Activated T-cell treated with anti-CD3 and anti-CD28 coated beads, Interleukin-2, amount 50 U/mL, for 24 hours (primary cell): Measurements from ENCODE around the gene EXOC2.

Experiments
- DNase-seq: peaks from one replicate; pipeline ENCODE4 v3.0.0-alpha.2; 2020
- H3K27ac Mint-ChIP-seq: 2 replicates; pipeline ENCODE4 v1.8.0; 2020; ENCODE audit warnings: mild to moderate bottlenecking, mixed read lengths
- H3K27me3 Mint-ChIP-seq: 2 replicates; pipeline ENCODE4 v1.8.0; 2020; ENCODE audit warnings: mixed read lengths
- H3K36me3 Mint-ChIP-seq: 2 replicates; pipeline ENCODE4 v1.8.0; 2020; ENCODE audit warnings: low read depth, mixed read lengths
- H3K4me1 Mint-ChIP-seq: 2 replicates; pipeline ENCODE4 v1.8.0; 2020; ENCODE audit warnings: low read depth, mixed read lengths
- H3K4me3 Mint-ChIP-seq: 2 replicates; pipeline ENCODE4 v1.8.0; 2020; ENCODE audit warnings: mild to moderate bottlenecking, moderate library complexity, mixed read lengths
- H3K9me3 Mint-ChIP-seq: 2 replicates; pipeline ENCODE4 v1.8.0; 2020; ENCODE audit warnings: mixed read lengths

Gene EXOC2

GRCh38 chr6:441126-441920 is 251.6 kb downstream of the EXOC2 start:
- Mint-ChIP-seq H3K9me3 (no peaks in the 10 kb centered on the region), H3K36me3 (no peaks in the 10 kb centered on the region), H3K27ac (no peak overlapping the region), H3K4me3 (no peak overlapping the region), H3K27me3 (no peaks in the 10 kb centered on the region), H3K4me1 (peaks cover 45% of the 10 kb centered on the region)
- peak; percentile 34 for DNase-seq

GRCh38 chr6:439641-440167 is 253.2 kb downstream of the EXOC2 start:
- H3K9me3 Mint-ChIP-seq: no peaks in the 10 kb centered on the region
- DNase-seq: no peak
- H3K4me3 Mint-ChIP-seq: no peak overlapping the region

GRCh38 chr6:438634-439170 is 254.2 kb downstream of the EXOC2 start:
- DNase-seq: no peak
- Mint-ChIP-seq H3K27me3 (no peaks in the 10 kb centered on the region), H3K4me1 (peaks cover 39% of the 10 kb centered on the region), H3K9me3 (no peaks in the 10 kb centered on the region), H3K27ac (no peak overlapping the region), H3K4me3 (no peak overlapping the region), H3K36me3 (no peaks in the 10 kb centered on the region)

More at GRCh38 chr6:439641-440167, 253.2 kb downstream of the EXOC2 start:
- no peak overlapping the region for H3K27ac Mint-ChIP-seq
- H3K4me1 Mint-ChIP-seq: peaks cover 39% of the 10 kb centered on the region
- no peaks in the 10 kb centered on the region for H3K27me3 Mint-ChIP-seq
- no peaks in the 10 kb centered on the region for H3K36me3 Mint-ChIP-seq

- DNase-seq: no peak
- Mint-ChIP-seq H3K4me1 (peaks cover 46% of the 10 kb centered on the region), H3K9me3 (no peaks in the 10 kb centered on the region), H3K27ac (no peak overlapping the region), H3K27me3 (no peaks in the 10 kb centered on the region), H3K36me3 (no peaks in the 10 kb centered on the region), H3K4me3 (no peak overlapping the region)
Measured at GRCh38 chr6:437037-437392, 255.9 kb downstream of the EXOC2 start.

DNA sequence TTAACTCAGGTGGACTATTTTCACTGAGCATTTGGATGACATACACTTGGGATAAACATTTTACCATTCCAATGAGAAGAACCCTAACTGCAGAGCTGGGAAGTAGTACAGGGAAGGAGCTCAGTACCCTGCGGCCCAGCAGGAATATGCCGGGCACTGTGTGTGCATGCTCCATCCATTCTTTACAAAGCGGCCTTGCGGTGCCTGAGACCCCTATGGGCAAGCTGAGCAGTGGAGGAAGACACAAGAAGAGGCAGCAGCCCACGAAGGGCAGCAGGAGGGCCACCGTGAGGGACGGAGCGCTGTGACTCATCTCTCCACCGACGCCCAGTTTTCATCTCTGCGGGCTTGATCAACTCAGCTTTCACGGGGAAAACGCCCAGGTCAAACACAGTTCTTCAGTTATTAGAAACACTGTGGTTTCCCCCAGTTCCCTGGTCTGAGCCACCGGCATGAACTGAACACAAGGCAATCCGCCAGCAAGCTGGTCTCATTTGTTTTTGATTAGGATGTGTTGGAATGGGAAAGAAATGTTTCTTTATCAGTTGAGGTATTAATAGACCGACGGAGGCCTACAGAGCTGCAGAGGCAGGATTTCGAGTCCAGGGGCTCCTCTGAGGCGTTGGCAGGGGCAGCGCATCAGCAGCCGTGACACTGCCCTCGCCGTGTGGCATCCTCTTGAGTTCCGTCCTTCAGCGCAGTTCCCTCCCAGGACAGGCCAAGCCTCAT is 256.5 kb downstream of the EXOC2 start:
- Mint-ChIP-seq H3K9me3 (no peaks in the 10 kb centered on the region), H3K4me1 (peaks cover 51% of the 10 kb centered on the region), H3K27me3 (no peaks in the 10 kb centered on the region), H3K36me3 (no peaks in the 10 kb centered on the region), H3K4me3 (no peak overlapping the region), H3K27ac (no peak overlapping the region)
- no peak for DNase-seq

DNA sequence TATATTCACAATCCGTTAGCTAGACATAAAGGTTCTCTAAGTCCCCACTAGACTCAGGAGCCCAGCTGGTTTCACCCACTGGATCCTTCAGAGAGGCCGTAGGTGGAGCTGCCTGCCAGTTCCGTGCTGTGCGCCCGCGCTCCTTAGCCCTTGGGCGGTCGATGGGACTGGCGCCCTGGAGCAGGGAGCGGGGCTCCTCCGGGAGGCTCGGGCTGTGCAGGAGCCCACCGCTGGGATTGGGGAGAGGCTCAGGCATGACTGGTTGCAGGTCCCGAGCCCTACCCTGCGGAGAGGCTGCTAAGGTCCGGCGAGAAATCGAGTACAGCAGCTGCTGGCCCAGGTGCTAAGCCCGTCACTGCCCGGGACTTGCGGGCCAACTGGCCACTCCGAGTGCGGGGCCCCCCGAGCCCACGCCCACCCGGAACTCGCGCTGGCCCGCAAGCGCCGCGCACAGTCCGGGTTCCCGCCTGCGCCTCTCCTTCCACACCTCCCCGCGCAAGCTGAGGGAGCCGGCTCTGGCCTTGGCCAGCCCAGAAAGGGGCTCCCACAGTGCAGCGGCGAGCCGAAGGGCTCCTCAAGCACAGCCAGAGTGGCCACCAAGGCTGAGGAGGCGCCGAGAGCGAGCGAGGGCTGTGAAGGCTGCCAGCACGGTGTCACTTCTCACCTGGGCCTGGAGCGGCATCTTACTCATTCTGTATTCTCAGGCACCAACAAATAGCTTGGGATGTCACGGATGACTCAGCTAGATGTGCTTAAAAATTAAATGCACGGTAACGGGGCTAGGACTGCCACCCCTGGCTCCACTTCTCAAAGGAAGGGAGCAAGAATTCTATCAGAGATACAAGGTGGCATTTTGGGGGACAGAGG is 257.3 kb downstream of the EXOC2 start:
- Mint-ChIP-seq H3K36me3 (no peaks in the 10 kb centered on the region), H3K9me3 (no peaks in the 10 kb centered on the region), H3K4me1 (peaks cover 58% of the 10 kb centered on the region), H3K27ac (no peak overlapping the region), H3K27me3 (no peaks in the 10 kb centered on the region), H3K4me3 (no peak overlapping the region)
- DNase-seq: no peak
